Measurements from ENCODE around the gene U2AF1L4. TPM values are rescaled to one million over a fixed set of nuclear protein-coding genes. Genes with fewer than 3 reads are reported as not detected.

The U2AF1L4 gene
- total and polyA plus RNA-seq, 10 of the 15 experiments (the other 5 are each of a cell fraction or from before 2014, with no cell fraction given), result 7.9 to 21.6 (median 15.1) TPM

- in situ Hi-C loops (cut with MboI) (no loop called here), intact Hi-C loops (cut with micrococcal nuclease; ENCODE audit: unreplicated experiment) (no loop called here)
- no peak for DNase-seq (ENCODE audit: low read depth, low spot score)
- no peak overlapping the region for H3K4me3 ChIP-seq
- H3K4me2 ChIP-seq (ENCODE audit: control insufficient read depth, insufficient read depth), result no peak overlapping the region
- no peak overlapping the region for H3K27ac ChIP-seq (ENCODE audit: control insufficient read depth, insufficient read depth)
- no peak for FAIRE-seq
- H3K9me3 ChIP-seq (replicated peaks; ENCODE audit: control insufficient read depth, insufficient read depth, low read length), result no peaks in the 10 kb centered on the region
- peaks cover 20% of the 10 kb centered on the region for H3K4me1 ChIP-seq (ENCODE audit: control insufficient read depth, insufficient read depth, low read length)
- TF ChIP-seq MLLT1 (IDR thresholded peaks at IDR 0.05) (no peak), HDAC6 (IDR thresholded peaks at IDR 0.05; ENCODE audit: unreplicated experiment) (no peak), GABPA (IDR thresholded peaks at IDR 0.05; ENCODE audit: low read depth) (no peak), STAT3 (IDR thresholded peaks at IDR 0.05; ENCODE audit: low read depth, low read length) (no peak), HSF1 (IDR thresholded peaks at IDR 0.05; ENCODE audit: low read depth, low read length) (no peak), REST (IDR thresholded peaks at IDR 0.05; ENCODE audit: low read depth, low read length) (no peak), PBX3 (IDR thresholded peaks at IDR 0.05; ENCODE audit: insufficient replicate concordance, low read depth, low read length) (no peak), EP300 (IDR thresholded peaks at IDR 0.05; ENCODE audit: borderline replicate concordance in 1 of 2, control insufficient read depth in 1 of 2, low read depth in 2 of 2, low read length in 2 of 2) (no peak), JUNB (IDR thresholded peaks at IDR 0.05) (no peak), MYB (IDR thresholded peaks at IDR 0.05; ENCODE audit: borderline replicate concordance, low read depth, low read length) (no peak), CHD1 (IDR thresholded peaks at IDR 0.05; ENCODE audit: low read depth, low read length) (no peak), ZBED1 (IDR thresholded peaks at IDR 0.05; ENCODE audit: borderline replicate concordance) (no peak), TCF3 (IDR thresholded peaks at IDR 0.05; ENCODE audit: borderline replicate concordance, insufficient read depth, low read depth, low read length) (no peak), JUND (IDR thresholded peaks at IDR 0.05; ENCODE audit: low read depth, low read length) (no peak)
- no peak overlapping the region for H3K9ac ChIP-seq (ENCODE audit: control insufficient read depth, insufficient read depth, low read length)
- ATAC-seq, result no peak
- no peaks in the 10 kb centered on the region for H3K27me3 ChIP-seq (replicated peaks in 1 of 2; ENCODE audit: control insufficient read depth in 2 of 2, insufficient read depth in 2 of 2, low read length in 1 of 2)
- WGBS (ENCODE audit: insufficient coverage, insufficient replicate concordance, low lambda C conversion rate, missing lambda C conversion rate), result 69% methylated on average over 2 of the region's 2 CpGs
- H3K79me2 ChIP-seq (ENCODE audit: control insufficient read depth, insufficient read depth, low read length), result peaks cover 17% of the 10 kb centered on the region
- H4K20me1 ChIP-seq (ENCODE audit: control insufficient read depth, insufficient read depth), result no peaks in the 10 kb centered on the region
- BruUV-seq (replicated peaks), result no TSS peak
- H2AFZ ChIP-seq (ENCODE audit: control insufficient read depth, low read depth, low read length), result no peak overlapping the region
- H3K36me3 ChIP-seq (ENCODE audit: control insufficient read depth in 2 of 2, insufficient read depth in 2 of 2, low read length in 1 of 2), result peaks cover 13 to 28% of the 10 kb centered on the region in 2 experiments; a peak in 3 of 4 replicates
- ChIA-PET SMC1A (ENCODE audit: uncharacterized antibody, unreplicated experiment) (no interaction called here), CTCF (no interaction called here), POLR2A (interaction anchor here (1.3 to 2.4 kb wide), 2 partner anchors 20 to 37 kb away, joined by 5 to 9 read pairs; no protein-coding TSS in a partner anchor), RAD21 (ENCODE audit: unreplicated experiment) (interaction anchor here (2.5 kb wide), 1 partner anchor 44 kb away, joined by 18 read pairs; no protein-coding TSS in a partner anchor)
These were observed 6.4 kb downstream of the U2AF1L4 start for GRCh38 chr19:35738887-35739229.

All from GM12878 (cell line).